HCEC 1CT (cell line): ENCODE measurements around the gene EFEMP1.
"Not testable (repeated sequence)": the region's sequence is repeated elsewhere in the genome, so short reads cannot be mapped to it uniquely, and the experiment has no call there.

Source experiments
- DNase-seq: peaks from one replicate; pipeline ENCODE4 v3.0.0-alpha.2; 2017

Gene EFEMP1

DNA sequence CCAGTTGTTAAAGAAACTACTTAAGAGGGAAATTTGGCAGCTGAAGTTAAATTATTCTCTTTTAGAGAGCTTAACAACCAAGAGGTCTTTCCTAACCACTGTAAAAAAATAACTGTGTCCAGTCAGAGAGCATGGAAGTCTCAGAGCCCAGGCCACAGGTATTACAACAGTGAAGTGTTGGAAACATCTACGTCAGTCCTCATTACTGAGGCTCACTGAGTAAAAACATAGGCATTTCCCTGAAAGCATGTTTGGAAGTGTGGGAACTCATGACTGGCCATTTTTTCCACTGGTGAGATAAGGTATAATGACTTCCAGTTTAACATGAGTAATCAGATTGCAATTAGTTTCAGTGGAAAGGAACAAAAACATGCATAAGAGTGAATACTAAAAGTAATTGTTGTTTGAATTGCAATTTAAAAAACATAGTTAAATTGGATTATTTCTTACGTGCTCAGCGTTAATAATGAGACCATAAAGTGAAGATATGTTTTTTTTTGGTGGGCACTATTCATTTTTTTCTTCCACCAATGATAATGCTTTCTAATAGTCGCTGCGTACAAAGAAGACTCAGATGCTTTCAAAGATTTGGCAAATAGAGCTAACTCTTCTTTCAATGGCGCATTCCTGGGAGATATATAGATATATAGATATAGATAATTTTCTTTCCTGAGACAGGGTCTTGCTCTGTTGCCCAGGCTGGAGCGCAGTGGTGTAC, 60.8 kb downstream of the EFEMP1 start:
- DNase-seq, result peak; percentile 99

DNA sequence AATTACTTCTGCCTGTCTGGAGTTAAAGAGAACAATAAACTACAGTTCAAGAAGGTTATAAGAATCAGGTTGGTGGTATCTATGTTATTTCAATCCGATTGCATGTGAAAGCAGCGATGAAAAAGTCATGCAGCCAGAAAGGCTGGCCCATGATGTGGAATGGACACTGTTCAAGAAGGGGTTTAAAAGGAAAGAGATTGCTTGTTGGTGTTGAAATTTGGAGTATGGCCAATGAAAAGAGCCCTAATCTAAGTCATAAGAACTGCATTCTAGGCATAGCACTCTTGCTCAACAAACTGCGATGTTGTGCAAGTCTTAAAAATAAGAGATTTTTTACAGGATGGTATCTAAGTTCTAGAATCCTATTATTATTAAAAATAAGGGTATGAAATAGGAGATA, 61.3 kb downstream of the EFEMP1 start:
- peak; percentile 91 for DNase-seq

DNA sequence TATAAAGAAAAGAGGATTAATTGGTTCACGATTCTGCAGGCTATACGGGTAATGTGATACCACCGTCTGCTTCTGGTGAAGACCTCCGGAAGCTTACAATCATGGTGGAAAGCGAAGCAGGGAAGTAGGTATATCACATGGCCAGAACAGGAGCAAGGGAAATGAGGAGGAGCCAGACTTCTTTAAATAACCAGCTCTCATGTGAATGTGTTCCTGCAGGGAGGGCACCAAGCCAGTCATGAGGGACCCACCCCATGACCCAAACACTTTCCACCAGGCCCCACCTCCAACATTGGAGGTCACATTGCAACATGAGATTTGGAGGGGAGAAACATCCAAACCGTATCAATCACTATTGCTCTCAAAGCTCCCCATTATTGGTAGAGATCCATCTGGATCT, 61.8 kb downstream of the EFEMP1 start:
- peak; percentile 22 for DNase-seq

DNA sequence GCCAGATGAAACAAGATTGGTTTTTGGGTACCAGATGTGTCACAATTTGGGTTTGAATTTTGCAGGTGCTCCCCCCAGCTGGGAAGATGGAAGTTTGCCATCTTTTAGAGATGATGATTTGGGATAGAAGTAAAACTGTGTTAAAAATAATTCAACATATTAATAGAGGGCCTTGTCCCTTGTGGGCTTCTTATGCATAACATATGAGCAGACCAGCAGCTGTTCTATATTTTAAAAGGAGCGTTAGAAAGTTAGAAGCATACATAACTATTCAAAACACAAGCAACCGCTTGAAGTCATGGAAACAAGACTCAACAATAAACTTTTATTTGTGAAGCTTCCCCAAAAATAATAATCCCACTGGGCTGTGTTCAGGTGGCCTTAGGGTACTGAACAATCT, 62.8 kb downstream of the EFEMP1 start:
- DNase-seq, result no peak

DNA sequence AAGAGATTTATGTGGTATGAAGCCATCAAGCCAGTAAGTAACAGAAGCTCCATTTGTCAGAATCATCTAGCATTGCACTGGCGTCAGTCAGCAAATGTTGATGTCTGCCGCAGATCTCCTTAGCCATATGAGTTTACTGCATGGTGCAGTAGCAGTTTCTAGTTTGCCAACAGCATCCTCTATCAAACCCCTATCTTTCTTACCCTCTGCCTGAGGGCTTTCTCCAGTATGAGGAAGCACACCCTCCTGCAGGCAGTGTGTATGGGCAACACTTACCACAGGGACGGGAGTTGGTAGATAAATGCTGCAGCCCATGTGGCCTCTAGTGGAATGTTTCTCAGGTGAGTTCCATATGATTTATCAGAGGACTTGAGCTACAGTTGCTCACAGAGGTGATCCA, 63.7 kb downstream of the EFEMP1 start:
- DNase-seq, result no peak

DNA sequence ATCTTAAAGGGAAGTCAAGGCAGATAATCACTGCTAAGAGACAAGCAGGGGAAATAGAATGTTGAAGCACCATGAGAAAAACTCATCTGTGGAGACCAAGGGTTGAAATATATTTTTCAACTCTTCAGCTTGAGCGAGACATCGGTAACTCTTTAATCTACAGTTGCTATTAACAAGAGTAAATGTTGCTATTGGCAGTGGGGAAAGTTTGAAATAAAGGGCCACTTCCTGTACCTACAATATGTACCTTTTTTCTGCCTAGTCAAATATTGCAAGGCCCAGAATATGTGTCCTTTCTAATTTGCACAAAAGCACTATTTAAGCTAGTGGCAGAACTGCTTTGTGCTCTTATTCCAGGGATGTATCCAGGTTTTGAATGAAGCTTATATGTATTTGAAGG, 65.8 kb downstream of the EFEMP1 start:
- DNase-seq, result no peak

DNA sequence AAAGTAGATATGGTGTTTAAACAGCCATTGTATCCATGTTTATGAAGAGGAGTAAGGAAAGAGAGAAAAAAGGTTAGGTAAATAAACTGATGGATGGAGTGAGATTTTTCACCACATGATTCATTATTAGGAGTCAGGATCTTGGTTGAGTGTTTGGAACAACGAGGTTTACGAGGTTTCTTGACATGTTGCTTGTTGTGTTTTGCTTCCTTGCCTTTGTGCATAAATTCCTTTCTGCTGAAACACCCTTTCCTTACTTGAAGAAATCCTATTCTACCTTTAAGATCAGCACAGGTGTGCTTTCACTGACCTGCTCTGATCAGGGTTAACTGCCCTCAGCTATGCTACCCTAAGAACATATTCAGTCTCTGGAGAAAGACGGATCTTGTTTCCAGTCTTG, 66.6 kb downstream of the EFEMP1 start:
- peak; percentile 58 for DNase-seq

DNA sequence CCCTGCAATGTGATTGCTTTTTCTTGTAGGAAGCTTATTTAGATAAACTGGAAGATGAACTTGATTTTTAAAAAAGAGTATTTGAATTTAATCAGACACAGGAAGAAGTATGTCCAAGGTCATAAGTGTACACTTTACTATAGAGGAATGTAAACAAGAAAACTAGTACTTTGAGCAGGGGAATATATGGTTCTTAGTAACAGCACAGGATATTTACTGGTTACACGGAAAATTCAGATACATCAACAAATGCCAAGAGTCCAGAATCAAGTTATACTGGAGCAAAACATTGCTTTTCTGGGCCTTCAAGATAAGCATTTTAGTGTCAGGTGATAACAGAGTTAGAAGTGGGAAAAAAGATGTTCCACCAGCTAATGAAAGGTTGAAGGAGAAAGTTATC, 75.5 kb downstream of the EFEMP1 start:
- peak; percentile 15 for DNase-seq

DNA sequence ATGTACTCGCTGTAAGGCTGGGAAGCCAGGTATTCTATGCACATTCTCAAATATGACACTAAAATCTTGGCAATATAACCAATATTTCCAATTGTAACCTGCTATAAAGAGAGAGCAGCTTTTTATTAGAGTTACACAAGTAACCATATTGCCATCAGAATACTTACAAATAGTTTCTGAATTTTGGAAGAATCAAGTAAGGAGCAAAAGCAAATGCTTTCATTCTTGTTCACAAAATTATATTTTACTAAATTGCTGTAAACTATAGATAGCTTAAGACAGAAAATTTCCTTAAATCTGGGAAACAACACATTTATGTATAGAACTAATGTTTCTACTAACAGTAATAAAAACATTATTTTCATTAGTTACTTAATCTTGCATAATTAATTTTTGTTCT, 77.2 kb downstream of the EFEMP1 start:
- no peak for DNase-seq

DNA sequence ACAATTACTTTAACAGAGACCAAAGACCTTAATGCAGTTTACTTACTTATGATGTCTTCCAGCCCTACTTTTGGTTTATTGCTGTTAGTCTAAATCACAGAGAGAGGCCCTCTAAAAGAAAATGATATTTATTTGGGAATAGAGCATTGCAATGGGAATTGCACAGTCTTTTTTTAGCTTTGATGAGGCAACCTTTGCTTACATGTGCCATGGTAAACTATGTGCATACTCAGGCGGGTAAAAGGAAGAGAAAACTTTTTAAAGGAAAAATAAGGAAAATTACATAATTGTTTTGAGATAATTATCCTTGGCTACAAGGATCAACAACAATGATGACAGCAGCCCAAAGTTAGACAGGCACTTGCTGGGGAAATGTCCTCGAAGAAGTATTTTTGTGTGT, 78.6 kb downstream of the EFEMP1 start:
- DNase-seq, result no peak

DNA sequence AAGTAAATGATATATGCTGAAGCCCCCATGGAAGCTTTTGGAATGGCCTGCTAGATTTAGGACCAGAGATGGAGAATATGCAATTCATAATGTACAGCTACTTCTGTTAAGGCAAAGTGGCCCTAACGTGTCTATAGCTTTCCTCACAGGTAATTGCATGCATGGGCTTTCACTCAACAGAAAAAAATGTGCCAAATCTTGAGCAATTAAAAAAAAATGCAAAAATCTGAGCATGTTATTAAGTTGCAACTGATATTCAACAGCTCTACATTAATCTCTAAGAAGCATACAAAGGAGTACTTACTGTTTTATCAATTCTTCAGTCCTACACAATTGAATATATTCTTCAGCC, 79.6 kb downstream of the EFEMP1 start:
- no peak for DNase-seq

DNA sequence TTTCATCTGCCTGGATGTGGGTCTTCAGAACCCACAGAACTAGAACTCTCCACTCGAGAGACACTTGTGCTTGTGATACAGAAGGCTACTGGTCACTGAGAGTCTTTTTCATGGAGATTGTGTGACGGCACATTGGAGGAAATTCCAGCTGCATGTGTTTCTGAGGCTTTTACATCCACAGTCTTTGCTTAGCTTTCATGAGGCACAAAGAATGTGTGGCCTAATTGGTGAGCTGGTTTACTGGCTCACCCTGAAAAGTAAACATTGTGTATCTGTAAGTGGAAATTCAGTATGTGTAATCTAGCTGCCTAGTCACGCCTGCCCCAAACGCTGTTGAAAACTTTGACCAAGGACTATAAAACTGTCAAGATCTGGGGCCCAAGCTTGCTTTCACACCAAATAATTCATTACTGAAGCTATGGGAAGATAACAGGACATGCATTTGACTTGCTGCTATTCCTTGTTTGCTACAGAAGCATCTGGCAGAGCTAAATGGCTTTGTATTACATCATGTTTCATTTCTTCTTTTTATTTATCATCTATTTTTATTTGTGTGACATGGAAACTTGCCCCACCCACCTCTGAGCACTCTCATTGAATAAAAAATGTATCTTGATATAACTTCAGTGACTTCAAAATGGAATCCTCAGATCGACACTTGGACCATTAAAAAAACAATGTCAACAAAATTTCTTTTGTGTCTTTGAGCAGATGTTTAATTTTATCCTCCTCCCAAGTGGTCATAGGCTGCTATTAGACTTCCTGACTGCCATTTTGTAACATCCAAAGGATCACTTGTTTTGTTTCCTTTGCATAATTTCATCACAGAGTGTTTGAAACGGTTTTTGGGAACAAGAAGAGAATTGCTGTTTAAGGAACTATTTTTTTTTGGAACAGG, 80.2 kb downstream of the EFEMP1 start:
- DNase-seq, result peak; percentile 98

DNA sequence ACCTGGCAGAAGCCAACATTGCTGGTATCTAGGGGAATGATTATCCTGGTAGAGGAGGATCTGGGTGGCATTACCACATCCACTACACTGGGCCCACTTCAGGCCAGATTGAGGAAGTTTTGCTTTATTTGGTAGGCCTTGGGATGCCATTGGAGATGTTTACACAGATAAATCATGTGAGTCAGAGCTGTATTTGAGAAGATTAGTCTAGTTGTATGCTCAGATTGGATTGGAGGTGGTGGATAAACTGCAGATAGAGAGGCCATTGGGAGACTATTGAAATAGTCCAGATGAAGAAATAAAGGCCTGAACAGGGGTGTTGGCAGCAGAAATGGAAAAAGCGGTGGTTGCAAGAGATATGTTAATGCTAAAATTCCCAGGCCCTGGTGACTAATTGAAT, 81.5 kb downstream of the EFEMP1 start:
- peak; percentile 83 for DNase-seq

DNA sequence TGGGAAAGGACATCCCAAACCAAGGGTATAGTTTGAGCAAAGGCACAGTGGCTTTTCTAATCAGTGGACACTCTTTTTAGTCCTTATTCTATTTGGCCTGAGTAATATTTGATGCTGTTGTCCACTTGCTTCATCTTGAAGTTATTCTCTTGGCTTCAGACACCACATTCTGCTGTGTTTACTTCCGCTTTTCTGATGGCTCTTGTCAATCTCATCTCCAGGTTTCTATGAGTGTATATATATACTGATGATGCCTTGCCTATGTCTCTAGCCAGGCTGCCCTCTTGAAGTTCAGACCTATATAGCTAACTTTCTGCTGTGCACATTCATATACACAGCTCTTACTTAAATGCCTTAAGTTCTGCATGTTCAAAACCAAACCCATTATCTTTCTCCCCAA, 83.1 kb downstream of the EFEMP1 start:
- no peak for DNase-seq

DNA sequence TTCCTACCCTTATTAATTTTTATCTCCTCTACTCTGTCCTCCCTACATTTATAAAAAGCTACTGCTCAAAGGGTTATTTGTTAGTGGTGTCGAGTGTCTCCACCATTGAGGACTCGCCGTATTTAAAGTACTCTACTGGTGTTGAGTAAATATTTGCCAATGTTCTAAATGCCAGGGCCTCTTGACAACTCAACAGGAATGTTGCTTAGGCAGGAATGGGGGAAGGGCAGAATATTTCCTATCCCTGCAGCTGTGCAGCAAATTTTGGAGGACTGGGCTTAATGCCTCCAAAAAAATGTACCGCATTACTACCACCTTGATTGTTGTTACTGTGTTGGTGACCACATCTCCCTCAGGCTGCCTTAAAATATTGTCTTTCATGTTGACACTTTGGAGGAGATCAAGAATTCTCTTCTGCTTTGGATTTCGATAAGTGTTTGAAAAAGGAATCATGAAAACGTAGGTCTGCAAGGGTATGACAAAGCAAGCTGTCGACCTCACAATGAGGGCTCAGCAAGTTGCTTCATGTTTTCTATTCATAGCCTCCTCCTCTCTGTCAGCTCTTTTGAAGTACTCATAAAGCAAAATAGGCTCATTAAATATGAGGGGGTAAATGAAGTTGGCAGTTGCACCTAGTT, 84.3 kb downstream of the EFEMP1 start:
- peak; percentile 32 for DNase-seq

DNA sequence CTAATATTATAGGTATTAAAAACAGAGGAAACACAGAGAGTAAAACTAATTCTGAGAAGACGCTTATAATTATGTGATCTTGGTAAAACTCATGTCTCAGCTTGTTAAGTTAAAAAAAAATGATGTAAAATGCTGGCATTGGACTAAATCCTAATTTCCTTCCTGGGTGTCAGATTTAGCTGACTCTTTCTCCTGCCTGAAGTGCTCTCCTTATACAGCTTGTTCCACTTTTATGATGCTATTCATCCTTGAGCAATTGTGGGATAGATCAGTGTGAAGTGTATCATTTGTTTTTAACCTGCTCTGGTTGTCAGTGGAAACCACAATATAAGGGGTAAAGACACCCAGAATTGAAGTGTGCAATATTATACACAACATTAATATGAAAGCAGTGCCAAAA, 84.9 kb downstream of the EFEMP1 start:
- DNase-seq, result no peak

DNA sequence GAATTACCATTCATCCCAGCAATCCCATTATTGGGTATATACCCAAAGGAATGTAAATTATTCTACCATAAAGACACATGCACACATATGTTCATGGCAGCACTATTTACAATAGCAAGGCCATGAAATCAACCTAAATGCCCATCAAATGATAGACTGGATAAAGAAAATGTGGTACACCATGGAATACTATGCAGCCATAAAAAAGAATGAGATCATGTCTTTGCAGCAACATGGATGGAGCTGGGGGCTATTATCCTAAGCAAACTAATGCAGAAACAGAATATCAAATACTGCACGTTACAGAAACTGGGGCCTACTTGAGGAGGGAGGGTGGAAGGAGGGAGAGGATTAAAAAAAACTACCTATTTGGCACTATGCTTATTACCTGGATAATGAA, 85.5 kb downstream of the EFEMP1 start:
- DNase-seq, result not testable (repeated sequence)

DNA sequence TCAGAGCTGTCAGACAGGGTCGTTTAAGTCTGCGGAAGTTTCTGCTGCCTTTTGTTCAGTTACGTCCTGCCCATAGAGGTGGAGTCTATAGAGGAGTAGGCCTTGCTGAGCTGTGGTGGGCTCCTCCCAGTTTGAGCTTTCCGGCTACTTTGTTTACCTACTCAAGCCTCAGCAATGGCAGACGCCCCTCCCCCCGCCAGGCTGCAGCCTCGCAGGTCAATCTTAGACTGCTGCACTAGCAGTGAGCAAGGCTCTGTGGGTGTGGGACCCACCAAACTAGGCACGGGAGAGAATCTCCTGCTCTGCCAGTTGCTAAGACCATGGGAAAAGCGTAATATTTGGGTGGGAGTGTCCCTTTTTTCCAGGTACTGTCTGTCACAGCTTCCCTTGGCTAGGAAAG, 86.5 kb downstream of the EFEMP1 start:
- DNase-seq, result no peak

DNA sequence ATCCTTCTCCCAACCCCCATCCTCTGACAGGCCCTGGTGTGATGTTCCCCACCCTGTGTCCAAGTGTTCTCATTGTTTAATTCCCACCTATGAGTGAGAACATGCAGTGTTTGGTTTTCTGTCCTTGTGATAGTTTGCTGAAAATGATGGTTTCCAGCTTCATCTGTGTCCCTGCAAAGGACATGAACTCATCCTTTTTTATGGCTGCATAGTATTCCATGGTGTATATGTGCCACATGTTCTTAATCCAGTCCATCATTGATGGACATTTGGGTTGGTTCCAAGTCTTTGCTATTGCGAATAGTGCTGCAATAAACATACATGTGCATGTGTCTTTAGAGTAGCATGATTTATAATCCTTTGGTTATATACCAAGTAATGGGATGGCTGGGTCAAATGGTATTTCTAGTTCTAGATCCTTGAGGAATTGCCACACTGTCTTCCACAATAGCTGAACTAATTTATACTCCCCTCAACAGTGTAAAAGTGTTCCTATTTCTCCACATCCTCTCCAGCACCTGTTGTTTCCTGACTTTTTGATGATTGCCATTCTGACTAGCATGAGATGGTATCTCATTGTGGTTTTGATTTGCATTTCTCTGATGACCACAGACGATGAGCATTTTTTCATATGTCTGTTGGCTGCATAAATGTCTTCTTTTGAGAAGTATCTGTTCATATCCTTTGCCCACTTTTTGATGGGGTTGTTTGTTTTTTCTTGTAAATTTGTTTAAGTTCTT, 91.7 kb downstream of the EFEMP1 start:
- DNase-seq, result peak; percentile 53

DNA sequence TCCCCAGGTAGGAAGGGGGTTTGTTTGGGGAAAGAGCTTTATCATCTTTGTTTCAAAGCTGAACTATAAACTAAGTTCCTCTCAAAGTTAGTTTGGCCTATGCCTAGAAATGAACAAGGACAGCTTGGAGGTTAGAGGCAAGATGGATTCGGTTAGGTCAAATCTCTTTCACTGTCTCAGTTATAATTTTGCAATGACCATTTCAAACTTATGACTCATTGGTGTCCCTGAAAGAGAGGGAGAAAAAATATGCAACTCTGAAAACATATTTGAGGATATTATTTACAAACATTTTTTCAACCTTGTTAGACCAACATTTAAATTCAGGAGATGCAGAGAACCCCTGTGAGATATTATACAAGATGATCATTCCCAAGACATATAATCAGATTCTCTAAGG, 95.7 kb downstream of the EFEMP1 start:
- DNase-seq, result peak; percentile 27

DNA sequence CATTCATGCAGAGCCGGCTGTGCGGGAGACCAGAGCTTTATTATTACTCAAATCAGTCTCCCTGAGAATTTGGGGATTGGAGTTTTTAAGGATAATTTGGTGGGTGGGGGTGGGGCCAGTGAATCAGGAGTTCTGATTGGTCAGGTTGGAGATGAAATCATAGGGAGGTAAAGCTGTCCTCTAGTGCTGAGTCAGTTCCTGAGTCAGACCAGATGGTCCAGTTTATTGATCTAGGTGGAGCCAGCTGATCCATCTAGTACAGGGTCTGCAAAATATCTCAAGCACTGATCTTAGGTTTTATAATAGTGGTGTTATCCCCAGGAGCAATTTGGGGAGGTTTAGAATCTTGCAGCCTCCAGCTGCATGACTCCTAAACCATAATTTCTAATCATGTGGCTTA, 96.2 kb downstream of the EFEMP1 start:
- DNase-seq, result peak; percentile 71

DNA sequence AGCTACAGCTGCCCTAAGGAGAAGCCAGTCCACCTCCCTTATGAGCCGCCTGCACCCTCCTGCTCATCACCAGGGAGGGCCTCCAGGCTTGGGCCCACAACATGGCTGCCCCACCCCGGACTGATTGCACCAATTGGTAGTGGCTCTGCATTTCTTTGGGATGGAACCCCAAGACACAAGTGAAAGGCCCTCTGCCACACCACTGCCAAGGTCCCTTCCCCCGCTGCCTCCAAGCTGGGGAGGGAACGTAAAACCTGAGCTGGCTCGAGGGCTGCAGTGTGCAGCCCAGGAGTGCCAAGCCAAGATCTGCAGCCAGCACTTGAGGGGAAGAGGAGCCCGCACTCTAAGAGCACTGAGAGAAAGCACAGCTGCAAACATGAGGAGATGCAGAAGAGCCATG, 97.3 kb downstream of the EFEMP1 start:
- no peak for DNase-seq

DNA sequence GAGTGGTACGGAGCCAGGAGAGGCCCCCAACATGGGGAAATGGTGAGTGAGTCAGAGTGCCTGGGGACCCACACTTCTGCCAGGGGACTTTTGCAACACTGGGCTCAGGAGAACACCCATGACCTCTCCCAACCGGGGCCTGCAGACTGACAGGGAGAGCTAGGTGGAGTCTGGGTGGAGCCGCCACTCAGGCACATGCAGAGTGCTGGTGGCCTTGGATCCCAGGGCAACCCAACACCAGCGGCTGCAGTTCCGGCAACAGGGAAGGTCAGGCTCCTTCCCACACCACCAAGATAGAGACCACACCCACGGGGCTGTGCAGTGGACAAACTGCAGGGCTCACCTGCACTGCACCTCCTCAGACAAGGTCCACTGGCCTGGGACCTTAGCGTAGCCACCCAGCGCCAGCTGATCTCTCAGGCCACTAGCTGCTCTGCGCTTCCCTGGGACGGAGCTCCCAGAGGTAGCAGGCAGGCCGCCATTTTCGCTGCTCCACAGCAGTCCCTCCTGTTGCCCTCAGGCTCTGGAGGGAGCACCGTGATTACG, 99.0 kb downstream of the EFEMP1 start:
- DNase-seq, result no peak
